D341Med (cell line): Measurements from ENCODE around the gene ZNF180.
"Not testable (repeated sequence)": the region's sequence is repeated elsewhere in the genome, so short reads cannot be mapped to it uniquely, and the experiment has no call there.

ENCODE experiments used
- DNase-seq: peaks from one replicate; pipeline ENCODE4 v3.0.0; 2012; ENCODE audit warnings: low spot score

The ZNF180 gene

GRCh38 chr19:44499962-44500949 lies at the start of gene ZNF180:
ZNF180 (minus strand) TSS chr19:44500522; CDS start chr19:44497334, 3,188 bp downstream.
- DNase-seq = peak; percentile 95

GRCh38 chr19:44549507-44549906 lies 49.2 kb upstream of the ZNF180 start:
- DNase-seq = no peak

GRCh38 chr19:44548736-44549135 lies 48.4 kb upstream of the ZNF180 start:
- no peak for DNase-seq

- no peak for DNase-seq
Measured at GRCh38 chr19:44544031-44544430, 43.7 kb upstream of the ZNF180 start.

GRCh38 chr19:44542671-44543070 lies 42.3 kb upstream of the ZNF180 start:
- no peak for DNase-seq

GRCh38 chr19:44540736-44541135 lies 40.4 kb upstream of the ZNF180 start:
- no peak for DNase-seq

GRCh38 chr19:44539991-44540390 lies 39.7 kb upstream of the ZNF180 start:
- no peak for DNase-seq

- DNase-seq = no peak
Measured at GRCh38 chr19:44539236-44539826, 39.0 kb upstream of the ZNF180 start.

- not testable (repeated sequence) for DNase-seq
Measured at GRCh38 chr19:44535361-44535760, 35.0 kb upstream of the ZNF180 start.

- DNase-seq = no peak
Measured at GRCh38 chr19:44532819-44533218, 32.5 kb upstream of the ZNF180 start.

GRCh38 chr19:44530777-44531176 lies 30.5 kb upstream of the ZNF180 start:
- no peak for DNase-seq

GRCh38 chr19:44529536-44529935 lies 29.2 kb upstream of the ZNF180 start, which contains the start of gene CEACAM20:
CEACAM20 (minus strand) TSS chr19:44529675; CDS start chr19:44529509, 166 bp downstream.
- no peak for DNase-seq

- no peak for DNase-seq
Measured at GRCh38 chr19:44527554-44527953, 27.2 kb upstream of the ZNF180 start.

- no peak for DNase-seq
Measured at GRCh38 chr19:44525721-44526430, 25.6 kb upstream of the ZNF180 start.

GRCh38 chr19:44521370-44521769 lies 21.0 kb upstream of the ZNF180 start:
- no peak for DNase-seq

- no peak for DNase-seq
Measured at GRCh38 chr19:44517146-44517545, 16.8 kb upstream of the ZNF180 start.

- DNase-seq = no peak
Measured at GRCh38 chr19:44515907-44516306, 15.6 kb upstream of the ZNF180 start.

GRCh38 chr19:44515031-44515430 lies 14.7 kb upstream of the ZNF180 start:
- DNase-seq = no peak

- peak; percentile 72 for DNase-seq
Measured at GRCh38 chr19:44512326-44513298, 12.3 kb upstream of the ZNF180 start.

GRCh38 chr19:44509478-44509877 lies 9.2 kb upstream of the ZNF180 start:
- no peak for DNase-seq

GRCh38 chr19:44499559-44499958 lies 763 bp downstream of the ZNF180 start:
- DNase-seq = no peak
